Mononuclear cell (primary cell): ENCODE results near the gene RASA4B. TPM values are rescaled to one million over a fixed set of nuclear protein-coding genes. Genes with fewer than 3 reads are reported as not detected.
"Not testable (repeated sequence)": the region's sequence is repeated elsewhere in the genome, so short reads cannot be mapped to it uniquely, and the experiment has no call there.

Experiments used
- H3K27me3 ChIP-seq: 2 replicates; pipeline ENCODE4 v1.6.0; 2011; ENCODE audit warnings: low read length, control low read depth; ENCODE audit not compliant: insufficient read depth
- H3K4me1 ChIP-seq: 2 replicates; pipeline ENCODE4 v1.5.1; 2011; ENCODE audit warnings: mild to moderate bottlenecking, low read length, control low read depth; ENCODE audit not compliant: insufficient read depth
- H3K4me3 ChIP-seq: 2 replicates; pipeline ENCODE4 v1.5.1; 2011; ENCODE audit warnings: mild to moderate bottlenecking, low read length, moderate library complexity
- H3K9me3 ChIP-seq: 2 replicates; pipeline ENCODE4 v1.5.1; 2011; ENCODE audit warnings: low read depth, mild to moderate bottlenecking, control low read depth, low read length
- total RNA-seq: library from RNA; depleted of rRNA; stranded (reverse); fragments of >200 nt; gene quantifications from one replicate; pipeline ENCODE4 v1.2.3, GENCODE V29; 2012

The RASA4B gene
- total RNA-seq, result 9.3 TPM

GRCh38 chr7:102517550-102518147, at the start of gene RASA4B:
Gene RASA4B, minus strand, starts transcription at chr7:102517777. Its CDS starts 67 bp downstream, at chr7:102517710.
- not testable (repeated sequence) for H3K27me3 ChIP-seq, H3K4me1 ChIP-seq, H3K9me3 ChIP-seq, H3K4me3 ChIP-seq

GRCh38 chr7:102550808-102551422, 33.3 kb upstream of the RASA4B start, which contains the start of gene SPDYE2:
Gene SPDYE2, plus strand, starts transcription at chr7:102551226. Its CDS starts 2,030 bp downstream, at chr7:102553256.
- H3K4me1 ChIP-seq, H3K4me3 ChIP-seq, H3K27me3 ChIP-seq, H3K9me3 ChIP-seq: not testable (repeated sequence)

- not testable (repeated sequence) for H3K4me3 ChIP-seq, H3K9me3 ChIP-seq, H3K27me3 ChIP-seq, H3K4me1 ChIP-seq
Observed at GRCh38 chr7:102546353-102546752, 28.8 kb upstream of the RASA4B start.

- not testable (repeated sequence) for H3K4me3 ChIP-seq, H3K4me1 ChIP-seq, H3K9me3 ChIP-seq, H3K27me3 ChIP-seq
Observed at GRCh38 chr7:102545288-102545687, 27.7 kb upstream of the RASA4B start.

- not testable (repeated sequence) for H3K27me3 ChIP-seq, H3K9me3 ChIP-seq, H3K4me3 ChIP-seq, H3K4me1 ChIP-seq
Observed at GRCh38 chr7:102544372-102544771, 26.8 kb upstream of the RASA4B start.

GRCh38 chr7:102543596-102543995, 26.0 kb upstream of the RASA4B start, which contains the start of gene UPK3BL2:
Gene UPK3BL2, minus strand, starts transcription at chr7:102543696. Its CDS starts 60 bp downstream, at chr7:102543636.
- H3K27me3 ChIP-seq, H3K9me3 ChIP-seq, H3K4me1 ChIP-seq, H3K4me3 ChIP-seq: not testable (repeated sequence)

GRCh38 chr7:102542771-102543170, 25.2 kb upstream of the RASA4B start:
- not testable (repeated sequence) for H3K4me1 ChIP-seq, H3K4me3 ChIP-seq, H3K27me3 ChIP-seq, H3K9me3 ChIP-seq

GRCh38 chr7:102542083-102542482, 24.5 kb upstream of the RASA4B start:
- H3K9me3 ChIP-seq, H3K4me1 ChIP-seq, H3K4me3 ChIP-seq, H3K27me3 ChIP-seq: not testable (repeated sequence)

GRCh38 chr7:102540604-102541003, 23.0 kb upstream of the RASA4B start:
- not testable (repeated sequence) for H3K4me3 ChIP-seq, H3K4me1 ChIP-seq, H3K9me3 ChIP-seq, H3K27me3 ChIP-seq

GRCh38 chr7:102535062-102535615, 17.6 kb upstream of the RASA4B start:
- H3K27me3 ChIP-seq, H3K4me3 ChIP-seq, H3K9me3 ChIP-seq, H3K4me1 ChIP-seq: not testable (repeated sequence)

- not testable (repeated sequence) for H3K4me1 ChIP-seq
Observed at GRCh38 chr7:102532127-102532526, 14.6 kb upstream of the RASA4B start.

GRCh38 chr7:102531583-102531982, 14.0 kb upstream of the RASA4B start:
- not testable (repeated sequence) for H3K4me1 ChIP-seq, H3K27me3 ChIP-seq, H3K4me3 ChIP-seq, H3K9me3 ChIP-seq

More at GRCh38 chr7:102532127-102532526, 14.6 kb upstream of the RASA4B start:
- H3K9me3 ChIP-seq, H3K27me3 ChIP-seq, H3K4me3 ChIP-seq: not testable (repeated sequence)

GRCh38 chr7:102527822-102528793, 10.5 kb upstream of the RASA4B start:
- H3K4me3 ChIP-seq, H3K27me3 ChIP-seq, H3K4me1 ChIP-seq, H3K9me3 ChIP-seq: not testable (repeated sequence)

GRCh38 chr7:102527182-102527581, 9.6 kb upstream of the RASA4B start:
- H3K4me3 ChIP-seq, H3K4me1 ChIP-seq, H3K9me3 ChIP-seq, H3K27me3 ChIP-seq: not testable (repeated sequence)

GRCh38 chr7:102524803-102525202, 7.2 kb upstream of the RASA4B start:
- H3K4me3 ChIP-seq, H3K27me3 ChIP-seq, H3K4me1 ChIP-seq, H3K9me3 ChIP-seq: not testable (repeated sequence)
